GM03348 (cell line): ENCODE measurements around the gene ENOSF1.

Source experiments
- DNase-seq: peaks from one replicate; pipeline ENCODE4 v3.0.0; 2012; ENCODE audit warnings: low spot score

Gene ENOSF1

DNA sequence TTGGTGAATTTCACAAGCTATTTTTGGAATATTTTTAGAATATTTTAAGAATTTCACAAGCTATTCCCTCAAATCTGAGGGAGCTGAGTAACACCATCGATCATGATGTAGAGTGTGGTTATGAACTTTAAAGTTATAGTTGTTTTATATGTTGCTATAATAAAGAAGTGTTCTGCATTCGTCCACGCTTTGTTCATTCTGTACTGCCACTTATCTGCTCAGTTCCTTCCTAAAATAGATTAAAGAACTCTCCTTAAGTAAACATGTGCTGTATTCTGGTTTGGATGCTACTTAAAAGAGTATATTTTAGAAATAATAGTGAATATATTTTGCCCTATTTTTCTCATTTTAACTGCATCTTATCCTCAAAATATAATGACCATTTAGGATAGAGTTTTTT, 39.1 kb downstream of the ENOSF1 start:
- no peak for DNase-seq

DNA sequence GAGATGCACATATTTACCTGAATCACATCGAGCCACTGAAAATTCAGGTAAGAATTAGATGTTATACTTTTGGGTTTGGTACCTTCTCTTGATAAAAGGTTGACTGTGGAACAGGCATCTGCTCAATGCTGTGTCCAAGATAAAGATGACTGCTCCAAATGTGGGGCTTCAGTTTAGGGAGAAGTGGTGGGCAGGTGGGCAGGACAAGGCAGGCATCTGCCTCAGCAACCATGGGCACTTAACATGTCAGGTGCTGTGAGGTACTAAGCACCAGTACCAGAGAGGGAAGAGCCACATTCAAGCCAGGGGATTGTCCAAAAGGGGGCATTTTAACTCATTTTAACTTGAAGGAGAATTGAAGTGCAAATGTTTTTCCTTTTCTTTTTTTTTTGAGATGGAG, 41.0 kb downstream of the ENOSF1 start:
- DNase-seq, result no peak

DNA sequence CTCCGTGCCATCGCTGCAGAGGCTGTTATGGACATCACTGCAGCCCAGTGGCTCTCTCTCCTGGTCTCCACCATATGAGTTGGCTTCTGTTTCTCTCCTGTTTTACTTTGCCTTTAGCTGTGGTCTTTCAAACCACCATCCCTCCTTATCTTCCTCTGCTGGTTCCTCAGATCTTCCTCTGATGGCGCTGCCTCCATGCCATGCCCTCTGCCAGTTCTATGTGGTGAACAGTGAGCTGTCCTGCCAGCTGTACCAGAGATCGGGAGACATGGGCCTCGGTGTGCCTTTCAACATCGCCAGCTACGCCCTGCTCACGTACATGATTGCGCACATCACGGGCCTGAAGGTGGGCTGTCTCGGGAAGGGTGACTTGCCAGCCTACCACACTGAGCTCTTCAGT, 41.9 kb downstream of the ENOSF1 start:
- no peak for DNase-seq

DNA sequence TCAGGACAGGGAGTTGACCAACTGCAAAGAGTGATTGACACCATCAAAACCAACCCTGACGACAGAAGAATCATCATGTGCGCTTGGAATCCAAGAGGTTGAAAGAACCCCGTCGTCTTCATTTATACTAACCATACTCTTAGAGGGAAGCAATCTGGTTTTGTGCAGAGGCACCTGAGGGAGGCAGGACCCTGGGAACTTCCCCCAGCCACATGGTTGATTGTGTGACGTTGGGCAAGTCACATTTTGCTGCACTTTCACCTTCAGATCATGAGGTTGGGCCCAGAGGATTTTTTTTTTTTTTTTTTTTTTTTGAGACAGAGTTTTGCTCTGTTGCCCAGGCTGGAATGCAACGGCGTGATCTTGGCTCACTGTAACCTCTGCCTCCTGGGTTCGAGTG, 43.4 kb downstream of the ENOSF1 start:
- no peak for DNase-seq

DNA sequence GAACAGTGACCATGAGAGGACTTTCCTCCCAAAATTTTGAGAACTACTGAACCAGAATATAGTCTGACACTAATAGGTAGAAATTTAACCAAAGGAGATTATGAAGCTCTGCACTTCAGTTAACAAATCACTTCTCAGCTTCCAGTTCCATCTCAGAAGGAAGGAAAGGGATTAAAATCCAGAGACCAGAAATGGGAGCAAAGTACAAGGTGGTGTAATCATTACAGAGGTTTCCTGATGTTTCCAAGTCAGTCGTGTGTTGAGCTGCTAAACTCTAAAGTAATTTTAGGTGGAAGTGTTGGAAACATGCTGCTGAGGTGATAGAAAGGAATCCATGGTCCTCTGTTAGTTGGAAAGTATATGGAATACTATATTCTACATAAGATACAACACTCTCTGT, 44.2 kb downstream of the ENOSF1 start:
- no peak for DNase-seq

GRCh38 chr18:666628-667027, 45.8 kb downstream of the ENOSF1 start:
- DNase-seq, result no peak

DNA sequence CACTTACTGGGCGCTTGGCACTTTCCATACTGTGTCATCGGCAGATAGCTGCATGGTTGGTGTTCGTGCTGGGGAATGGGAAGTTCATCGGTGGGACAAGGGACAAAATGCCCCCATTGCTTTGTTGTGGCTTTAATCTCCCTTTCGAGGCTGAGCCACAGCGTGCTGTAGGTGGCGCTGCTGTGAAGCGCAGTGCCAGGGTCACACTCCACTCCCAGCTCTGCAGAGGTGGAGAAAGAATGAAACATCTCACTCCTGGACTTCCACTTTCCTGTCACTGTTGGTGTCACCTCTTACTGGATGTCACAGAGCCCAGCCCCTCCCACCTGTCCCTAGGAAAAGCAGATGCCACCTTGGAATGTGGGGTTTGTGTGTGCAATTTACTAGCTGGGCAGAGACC, 46.3 kb downstream of the ENOSF1 start:
- DNase-seq, result no peak

GRCh38 chr18:662197-662596, 50.2 kb downstream of the ENOSF1 start:
- DNase-seq, result no peak

- DNase-seq, result no peak
Observed at GRCh38 chr18:659597-659996, 52.8 kb downstream of the ENOSF1 start.

DNA sequence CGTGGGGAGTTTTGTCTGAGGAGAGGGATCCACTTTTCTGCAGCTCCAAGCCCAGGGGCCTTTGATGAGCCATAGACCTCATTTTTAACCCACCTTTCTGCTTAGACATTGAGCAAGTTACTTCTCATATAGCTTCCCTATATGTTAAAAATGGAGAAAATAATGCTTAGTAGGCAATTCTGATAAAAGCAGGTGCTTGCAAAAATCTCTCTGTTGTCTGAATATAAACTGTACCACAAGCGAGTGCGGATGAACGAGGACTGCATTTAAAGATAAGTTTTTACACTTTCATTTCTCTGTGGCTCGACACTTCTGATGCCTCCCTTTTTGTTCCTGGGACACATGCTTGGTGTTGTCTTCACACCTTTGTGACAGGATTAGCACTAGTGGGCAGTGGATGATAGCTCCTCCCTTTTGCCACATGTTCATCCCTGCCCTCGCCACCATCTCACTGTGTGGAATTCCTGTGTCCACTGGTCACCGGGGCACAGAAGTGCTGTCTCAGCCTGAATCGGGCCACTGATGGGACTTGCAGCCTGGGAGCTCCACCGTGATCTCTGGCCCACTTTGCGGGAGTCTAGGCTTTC, 53.4 kb downstream of the ENOSF1 start:
- no peak for DNase-seq

- peak; percentile 94 for DNase-seq
Observed at GRCh38 chr18:658001-658946, 54.2 kb downstream of the ENOSF1 start.

DNA sequence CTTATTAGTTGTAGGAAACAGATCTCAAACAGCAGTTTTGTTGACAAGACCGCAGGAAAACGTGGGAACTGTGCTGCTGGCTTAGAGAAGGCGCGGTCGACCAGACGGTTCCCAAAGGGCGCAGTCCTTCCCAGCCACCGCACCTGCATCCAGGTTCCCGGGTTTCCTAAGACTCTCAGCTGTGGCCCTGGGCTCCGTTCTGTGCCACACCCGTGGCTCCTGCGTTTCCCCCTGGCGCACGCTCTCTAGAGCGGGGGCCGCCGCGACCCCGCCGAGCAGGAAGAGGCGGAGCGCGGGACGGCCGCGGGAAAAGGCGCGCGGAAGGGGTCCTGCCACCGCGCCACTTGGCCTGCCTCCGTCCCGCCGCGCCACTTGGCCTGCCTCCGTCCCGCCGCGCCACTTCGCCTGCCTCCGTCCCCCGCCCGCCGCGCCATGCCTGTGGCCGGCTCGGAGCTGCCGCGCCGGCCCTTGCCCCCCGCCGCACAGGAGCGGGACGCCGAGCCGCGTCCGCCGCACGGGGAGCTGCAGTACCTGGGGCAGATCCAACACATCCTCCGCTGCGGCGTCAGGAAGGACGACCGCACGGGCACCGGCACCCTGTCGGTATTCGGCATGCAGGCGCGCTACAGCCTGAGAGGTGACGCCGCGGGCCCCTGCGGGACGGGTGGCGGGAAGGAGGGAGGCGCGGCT, 55.0 kb downstream of the ENOSF1 start, which contains the start of gene TYMS:
Gene TYMS, plus strand, starts transcription at position 343 of the 690 bp plus-strand sequence. Its CDS starts 90 bp downstream, at position 433.
- peak; percentile 71 for DNase-seq

DNA sequence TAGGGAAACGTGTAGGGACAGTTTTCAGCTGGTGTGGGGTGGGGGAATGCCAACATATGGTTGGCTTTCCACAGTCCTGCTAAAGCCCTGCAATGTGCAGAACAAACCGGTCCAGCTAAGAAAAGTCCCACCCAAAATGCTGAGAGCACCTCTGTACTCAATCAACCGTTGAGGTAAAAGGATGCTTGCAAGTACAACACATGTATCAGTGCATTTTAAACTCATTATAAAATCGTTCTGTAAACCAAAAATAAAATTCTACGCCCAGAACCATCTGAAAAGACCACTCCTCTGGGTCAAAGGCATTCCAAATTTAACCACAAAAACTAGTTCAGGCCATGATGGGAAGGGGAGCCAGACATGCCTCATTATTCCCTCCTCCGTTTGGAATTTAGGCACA, 57.0 kb downstream of the ENOSF1 start:
- DNase-seq, result no peak

GRCh38 chr18:654601-655000, 57.8 kb downstream of the ENOSF1 start:
- no peak for DNase-seq

DNA sequence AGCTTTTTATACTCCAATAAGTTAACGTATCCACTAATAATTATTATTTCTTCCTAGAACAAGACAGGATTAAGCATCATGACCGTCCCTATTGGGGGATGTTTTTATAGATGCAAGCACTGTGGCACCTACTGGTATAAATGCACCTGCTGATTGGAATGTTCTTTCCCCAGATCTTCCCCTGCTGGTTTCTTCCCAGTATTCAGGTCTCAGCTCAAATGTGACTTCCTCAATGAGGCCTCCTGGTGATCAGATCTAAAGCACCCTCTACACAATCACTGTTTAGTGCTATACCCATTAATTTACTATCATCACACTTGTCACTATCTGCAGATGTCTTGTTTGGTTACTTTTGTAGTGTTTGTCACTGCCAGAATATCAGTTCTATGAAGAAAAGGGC, 58.9 kb downstream of the ENOSF1 start:
- DNase-seq, result no peak

DNA sequence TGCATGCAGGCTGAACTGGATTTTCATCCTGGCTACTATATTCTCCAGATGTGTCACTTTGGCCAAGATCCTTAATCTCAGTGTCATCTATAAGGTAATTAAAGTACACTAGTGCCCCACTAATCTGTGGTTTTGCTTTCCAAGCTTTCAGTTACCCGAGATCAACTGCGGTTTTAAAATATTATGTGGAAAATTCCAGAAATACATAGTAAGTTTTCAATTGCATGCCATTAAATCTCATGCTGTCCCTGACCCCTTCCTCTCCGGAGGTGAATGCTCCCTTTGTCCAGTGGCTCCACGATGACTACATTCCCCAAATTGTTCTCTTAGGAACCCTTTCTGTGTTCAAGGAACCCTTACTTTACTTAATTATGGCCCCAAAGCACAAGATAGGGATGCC, 60.3 kb downstream of the ENOSF1 start:
- no peak for DNase-seq

GRCh38 chr18:650428-650858, 62.0 kb downstream of the ENOSF1 start:
- no peak for DNase-seq

DNA sequence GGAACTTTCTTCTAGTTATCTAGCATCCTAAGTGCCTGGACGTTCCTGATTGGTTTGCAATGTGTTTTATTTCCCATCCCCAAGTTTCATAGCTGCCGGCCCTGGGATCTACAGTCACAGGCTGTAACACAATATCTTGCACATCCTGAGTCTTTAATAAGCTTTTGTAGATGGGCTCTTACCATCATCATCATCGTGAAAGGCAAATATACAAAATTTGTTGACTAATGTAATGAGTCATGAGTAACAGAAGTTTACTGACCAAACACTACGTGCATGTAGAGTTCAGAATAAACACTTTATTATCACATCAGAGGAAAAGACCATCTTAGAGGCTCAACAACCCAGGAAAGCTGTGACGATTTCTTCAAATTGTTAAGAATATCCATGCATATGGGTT, 63.1 kb downstream of the ENOSF1 start:
- no peak for DNase-seq

DNA sequence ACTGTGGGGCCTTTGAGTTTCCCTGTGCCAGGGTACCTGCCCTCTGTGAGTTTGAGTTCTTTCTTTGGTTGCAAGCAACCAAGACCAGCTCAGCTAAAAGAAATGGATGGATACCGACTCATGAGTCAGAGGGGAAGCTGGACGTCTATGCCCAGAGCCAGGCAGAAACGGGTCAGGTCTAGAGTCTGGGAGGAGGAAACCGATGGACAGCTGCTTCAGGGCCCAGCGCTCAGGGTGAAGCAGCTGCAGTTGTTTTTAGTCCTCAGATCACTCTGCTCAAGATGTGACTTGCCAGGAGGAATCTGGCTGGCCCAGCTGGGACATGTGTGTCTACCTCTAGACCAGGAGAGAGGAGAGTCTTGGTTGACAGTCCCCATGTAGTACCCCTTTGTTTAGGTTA, 65.1 kb downstream of the ENOSF1 start:
- no peak for DNase-seq

GRCh38 chr18:644395-645004, 67.9 kb downstream of the ENOSF1 start:
- DNase-seq, result no peak

GRCh38 chr18:641224-641623, 71.2 kb downstream of the ENOSF1 start:
- DNase-seq, result no peak

DNA sequence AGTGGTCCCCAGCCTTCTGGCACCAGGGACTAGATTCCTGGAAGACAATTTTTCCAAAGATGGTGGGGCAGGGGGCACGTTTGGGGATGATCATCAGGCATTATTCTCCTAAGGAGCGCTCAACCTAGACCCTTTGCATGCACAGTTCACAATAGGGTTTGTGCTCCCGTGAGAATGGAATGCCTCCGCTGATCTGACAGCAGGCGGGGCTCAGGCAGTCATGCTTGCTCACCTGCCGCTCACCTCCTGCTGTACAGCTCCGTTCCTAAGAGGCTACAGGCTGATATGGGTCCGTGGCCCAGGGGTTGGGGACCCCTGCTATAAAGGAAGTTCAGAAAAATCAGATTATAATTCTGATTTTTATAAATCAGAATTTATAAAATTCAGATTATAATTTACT, 77.3 kb downstream of the ENOSF1 start:
- DNase-seq, result no peak
